K562 (cell line): ENCODE results near the gene RNF4. TPM values are rescaled to one million over a fixed set of nuclear protein-coding genes. Genes with fewer than 3 reads are reported as not detected.

Experiments used
- ATAC-seq: fragments of 200-7000 bp; cut with Tn5 transposase; 3 replicates; pipeline ENCODE4 v1.9.1; 2020; ENCODE audit warnings: moderate library complexity
- BruUV-seq: library from RNA; stranded (reverse); fragments of 400-500 nt; replicated peaks from 2 replicates; lab custom pipeline; 2021; lab: Mats Ljungman, UMichigan
- CTCF ChIA-PET: fragments of 300-600 bp; formaldehyde crosslinking; extraction: SDS; loops from one replicate; lab custom pipeline; 2021; ENCODE audit warnings: low intra/inter-chr PET ratio; lab: Yijun Ruan, JAX
- POLR2A ChIA-PET: fragments of 300-600, 350-650 bp; sonication (Branson Sonifier 250); formaldehyde crosslinking; extraction: SDS; loops from one replicate; lab custom pipeline; 2021; ENCODE audit warnings: antibody characterized with exemption, inconsistent platforms; lab: Yijun Ruan, JAX
- DNase-seq, 4 experiments: peaks; one replicate each; pipeline versions ENCODE4 v3.0.0 to v3.0.0-alpha.2; 2011 to 2018; ENCODE audit warnings: low spot score in 3 of 4, mixed read lengths in 3 of 4; ENCODE audit errors: extremely low read depth in 1 of 4
- FAIRE-seq: peaks from 2 replicates; lab custom pipeline; 2011; peaks lifted over from hg19 to GRCh38; lab: Jason Lieb, UNC
- H2AFZ ChIP-seq: 2 replicates; pipeline ENCODE4 v1.6.0; 2011; ENCODE audit warnings: low read depth, low read length, control low read depth, inconsistent platforms
- H3K27ac ChIP-seq: fragments of 200-600 bp; 3 replicates; pipeline ENCODE4 v1.8.0; 2011; ENCODE audit warnings: low read depth, mild to moderate bottlenecking, control low read depth, inconsistent platforms, low read length, moderate library complexity, mixed read lengths; ENCODE audit errors: extremely low read depth
- H3K27me3 ChIP-seq, 2 experiments: fragments of 300-600 bp in 1 of 2; 2 replicates in 1 of 2; 3 replicates in 1 of 2; pipeline versions ENCODE4 v1.6.0 to v1.8.0; 2011; ENCODE audit warnings: inconsistent platforms in 2 of 2, low read length in 2 of 2, mild to moderate bottlenecking in 1 of 2, mixed read lengths in 1 of 2, moderate library complexity in 1 of 2; ENCODE audit not compliant: control insufficient read depth in 2 of 2, insufficient read depth in 2 of 2
- H3K36me3 ChIP-seq: fragments of 300-600 bp; 3 replicates; pipeline ENCODE4 v1.8.0; 2011; ENCODE audit warnings: mild to moderate bottlenecking, low read length, inconsistent platforms; ENCODE audit not compliant: control insufficient read depth, insufficient read depth
- H3K4me1 ChIP-seq, 2 experiments: fragments of 200-600 bp in 1 of 2; replicated peaks in 1 of 2; 2 replicates in 1 of 2; 3 replicates in 1 of 2; pipeline versions ENCODE4 v1.5.1 to v1.8.0; 2011; ENCODE audit warnings: inconsistent platforms in 2 of 2, low read length in 2 of 2, mild to moderate bottlenecking in 1 of 2, mixed read lengths in 1 of 2, moderate library complexity in 1 of 2; ENCODE audit not compliant: control insufficient read depth in 2 of 2, insufficient read depth in 2 of 2
- H3K4me2 ChIP-seq: 2 replicates; pipeline ENCODE4 v1.6.1; 2011; ENCODE audit warnings: low read length, control low read depth, inconsistent platforms, mixed read lengths; ENCODE audit not compliant: insufficient read depth
- H3K4me3 ChIP-seq: fragments of 200-600 bp; sonication (generic), shearing (Covaris generic); 2 replicates; pipeline ENCODE4 v1.5.1; 2016; ENCODE audit warnings: control low read depth, inconsistent platforms
- H3K79me2 ChIP-seq: fragments of 200-600 bp; 3 replicates; pipeline ENCODE4 v1.8.0; 2011; ENCODE audit warnings: low read length, inconsistent platforms; ENCODE audit not compliant: control insufficient read depth, insufficient read depth
- H3K9ac ChIP-seq, 2 experiments: 2 replicates each; pipeline versions ENCODE4 v1.6.0 to v1.6.1; 2011; ENCODE audit warnings: low read depth in 2 of 2, low read length in 2 of 2, control low read depth in 1 of 2, inconsistent platforms in 1 of 2, mild to moderate bottlenecking in 1 of 2, mixed read lengths in 1 of 2; ENCODE audit not compliant: insufficient read depth in 1 of 2
- H3K9me1 ChIP-seq: one replicate; pipeline ENCODE4 v1.6.0; 2011; ENCODE audit warnings: inconsistent platforms, mild to moderate bottlenecking, low read length, moderate library complexity; ENCODE audit not compliant: control insufficient read depth, insufficient read depth
- H3K9me3 ChIP-seq: replicated peaks from 2 replicates; pipeline ENCODE4 v1.5.1; 2011; ENCODE audit warnings: low read depth, low read length, inconsistent platforms; ENCODE audit not compliant: control insufficient read depth, insufficient read depth
- H4K20me1 ChIP-seq: replicated peaks from 2 replicates; pipeline ENCODE4 v1.6.1; 2011; ENCODE audit warnings: low read length, inconsistent platforms, mixed read lengths; ENCODE audit not compliant: control insufficient read depth, insufficient read depth
- CREB3L1 ChIP-seq: fragments of 450-650 bp; IDR thresholded peaks from 2 replicates; pipeline ENCODE4 v1.6.1; 2014; ENCODE audit warnings: low read depth, mild to moderate bottlenecking, moderate library complexity, borderline replicate concordance
- E2F3 ChIP-seq: fragments of 250-450 bp; sonication (Bioruptor Pico); IDR thresholded peaks from 2 replicates; pipeline ENCODE4 v1.4.0; 2020; ENCODE audit warnings: mild to moderate bottlenecking
- GABPB2 ChIP-seq: fragments of 250-450 bp; sonication (Bioruptor Pico); conservative IDR thresholded peaks from 2 replicates; pipeline ENCODE4 v1.5.1; 2021; ENCODE audit warnings: mild to moderate bottlenecking
- GATA2 ChIP-seq: sonication (generic); formaldehyde crosslinking; IDR thresholded peaks from 2 replicates; pipeline ENCODE4 v1.4.0; 2020; ENCODE audit warnings: mild to moderate bottlenecking, missing genetic modification reagents
- HNRNPLL ChIP-seq: fragments of 200-400 bp; formaldehyde crosslinking; IDR thresholded peaks from 2 replicates; pipeline ENCODE4 v1.6.1; 2017; ENCODE audit warnings: low read length, low read depth, mild to moderate bottlenecking; ENCODE audit not compliant: poor library complexity, severe bottlenecking
- PCBP1 ChIP-seq: fragments of 200-400 bp; formaldehyde crosslinking; IDR thresholded peaks from 2 replicates; pipeline ENCODE4 v1.6.1; 2018; ENCODE audit warnings: mild to moderate bottlenecking, low read depth, low read length; ENCODE audit not compliant: poor library complexity, severe bottlenecking
- SMAD1 ChIP-seq: fragments of 150-350 bp; IDR thresholded peaks from 2 replicates; pipeline ENCODE4 v1.6.1; 2014; ENCODE audit warnings: low read length, low read depth; ENCODE audit not compliant: partially characterized antibody
- SMARCB1 ChIP-seq: IDR thresholded peaks from 2 replicates; pipeline ENCODE4 v1.6.1; 2011; ENCODE audit warnings: improper control_type of control experiment, low read depth; ENCODE audit not compliant: insufficient read length
- SMC3 ChIP-seq: conservative IDR thresholded peaks from 2 replicates; pipeline ENCODE4 v1.6.1; 2011; ENCODE audit warnings: low read depth, low read length, improper control_type of control experiment; ENCODE audit not compliant: insufficient read depth
- SRSF9 ChIP-seq: fragments of 200-400 bp; formaldehyde crosslinking; IDR thresholded peaks from 2 replicates; pipeline ENCODE4 v1.6.1; 2017; ENCODE audit warnings: low read depth, low read length, borderline replicate concordance
- ZNF280A ChIP-seq: fragments of 450-650 bp; IDR thresholded peaks from 2 replicates; pipeline ENCODE4 v1.6.1; 2018; ENCODE audit warnings: mild to moderate bottlenecking, low read depth; ENCODE audit not compliant: partially characterized antibody
- ZNF668 ChIP-seq: fragments of 250-450 bp; sonication (Bioruptor Pico); IDR thresholded peaks from 2 replicates; pipeline ENCODE4 v1.8.0; 2022; ENCODE audit warnings: mild to moderate bottlenecking, inconsistent platforms
- WGBS: fragments of 100-300 bp; shearing (Covaris generic); methylation state at CpG from one replicate; pipeline ENCODE4 v1.1.6; 2016; ENCODE audit warnings: low coverage, mixed read lengths; ENCODE audit not compliant: insufficient coverage; ENCODE audit errors: missing lambda C conversion rate; 5-methylcytosine and 5-hydroxymethylcytosine counted together
- in situ Hi-C: fragments of 300-500 bp; cut with MboI; formaldehyde crosslinking; loops from 4 replicates; pipeline ENCODE4 v1.15.0; 2018; ENCODE audit warnings: inconsistent platforms, mixed read lengths
- intact Hi-C: fragments of 100-400 bp; cut with micrococcal nuclease; formaldehyde crosslinking; loops from 2 replicates; pipeline ENCODE4 v1.14.2; 2022
- polyA plus RNA-seq, 8 experiments: library from polyadenylated mRNA; depleted of rRNA in 4 of 8; stranded (reverse) in 5 of 8; unstranded in 3 of 8; fragments of >200 nt; fragmentation: Nextera tagmentation in 2 of 8; fragmentation: Illumina TruSeq in 1 of 8; extraction: Ambion mirVana in 2 of 8; extraction: Trizol in 1 of 8; gene quantifications; 2 replicates each; pipeline versions ENCODE4 v1.2.1 to v1.2.3, GENCODE V29; 2011 to 2014; ENCODE audit warnings: inconsistent platforms in 1 of 8, missing spikeins in 1 of 8
- total RNA-seq, 7 experiments: library from RNA; depleted of rRNA in 6 of 7; stranded (reverse); fragments of >200 nt in 6 of 7; fragmentation: Illumina TruSeq in 2 of 7; extraction: Trizol in 2 of 7; gene quantifications; 2 replicates each; pipeline versions ENCODE4 v1.2.1 to v1.2.3, GENCODE V29; 2011 to 2021; ENCODE audit warnings: low replicate concordance in 1 of 7

Gene RNF4
- total and polyA plus RNA-seq, 9 of the 15 experiments (the other 6 are each of a cell fraction or from before 2014, with no cell fraction given) = 19.2 to 59.3 (median 44.8) TPM

GRCh38 chr4:2426069-2426397, 42.9 kb upstream of the RNF4 start:
- ATAC-seq (no peak), FAIRE-seq (no peak), DNase-seq (no peak)
- in situ Hi-C loops (no loop called here), intact Hi-C loops (no loop called here)
- no peaks in the 10 kb centered on the region for H3K9me3 ChIP-seq
- H4K20me1 ChIP-seq = no peaks in the 10 kb centered on the region
- H3K4me3 ChIP-seq = no peak overlapping the region
- 49% methylated on average over 8 of the region's 8 CpGs for WGBS
- H3K27ac ChIP-seq = no peak overlapping the region
- H3K4me2 ChIP-seq = no peak overlapping the region
- H3K27me3 ChIP-seq = no peaks in the 10 kb centered on the region
- H3K36me3 ChIP-seq = no peaks in the 10 kb centered on the region
- ChIA-PET CTCF (no interaction called here), POLR2A (no interaction called here)
- no peaks in the 10 kb centered on the region for H3K9me1 ChIP-seq
- no peak for TF ChIP-seq SRSF9
- TF ChIP-seq HNRNPLL = no peak
- no peak for TF ChIP-seq PCBP1
- TF ChIP-seq E2F3 (CRISPR knock-in tag) = no peak
- no peak for TF ChIP-seq GABPB2 (CRISPR knock-in tag)
- peak overlapping the region in 1 of 2 experiments; percentile 43; a peak in 2 of 4 replicates for H3K9ac ChIP-seq
- H3K79me2 ChIP-seq = no peaks in the 10 kb centered on the region
- BruUV-seq = no TSS peak
- H2AFZ ChIP-seq = no peak overlapping the region
- H3K4me1 ChIP-seq = peaks cover 0 to 42% of the 10 kb centered on the region in 2 experiments; a peak in 2 of 5 replicates

GRCh38 chr4:2426711-2427275, 42.1 kb upstream of the RNF4 start:
- Histone ChIP-seq H3K4me2 (no peak overlapping the region), H4K20me1 (no peaks in the 10 kb centered on the region), H3K9me3 (no peaks in the 10 kb centered on the region), H3K27me3 (no peaks in the 10 kb centered on the region), H2AFZ (no peak overlapping the region), H3K36me3 (no peaks in the 10 kb centered on the region), H3K9ac (peak overlapping the region in 1 of 2 experiments; percentile 43; a peak in 1 of 4 replicates), H3K27ac (no peak overlapping the region), H3K4me1 (peaks cover 0 to 42% of the 10 kb centered on the region in 2 experiments; a peak in 2 of 5 replicates), H3K79me2 (no peaks in the 10 kb centered on the region), H3K4me3 (no peak overlapping the region), H3K9me1 (no peaks in the 10 kb centered on the region)
- in situ Hi-C loops (no loop called here), intact Hi-C loops (no loop called here)
- POLR2A ChIA-PET = interaction anchor here (1.3 to 1.9 kb wide), 2 partner anchors 11 to 14 kb away, joined by 3 to 5 read pairs; no protein-coding TSS in a partner anchor
- BruUV-seq = no TSS peak
- 49% methylated on average over 12 of the region's 13 CpGs for WGBS
- no peak for ATAC-seq
- no peak for DNase-seq
- CTCF ChIA-PET = no interaction called here
- FAIRE-seq = no peak
- TF ChIP-seq ZNF668 = no peak
- TF ChIP-seq ZNF280A = no peak
- TF ChIP-seq GATA2 (CRISPR knock-in tag) = no peak
- TF ChIP-seq SMC3 = no peak
- no peak for TF ChIP-seq SMARCB1
- TF ChIP-seq CREB3L1 = no peak
- TF ChIP-seq SMAD1 = no peak
